ENCODE results near the gene FRRS1L. TPM values are rescaled to one million over a fixed set of nuclear protein-coding genes. Genes with fewer than 3 reads are reported as not detected.
"Not testable (repeated sequence)": the region's sequence is repeated elsewhere in the genome, so short reads cannot be mapped to it uniquely, and the experiment has no call there.

FRRS1L gene
- total RNA-seq, 1 experiment from 2014 or later: not detected

DNA sequence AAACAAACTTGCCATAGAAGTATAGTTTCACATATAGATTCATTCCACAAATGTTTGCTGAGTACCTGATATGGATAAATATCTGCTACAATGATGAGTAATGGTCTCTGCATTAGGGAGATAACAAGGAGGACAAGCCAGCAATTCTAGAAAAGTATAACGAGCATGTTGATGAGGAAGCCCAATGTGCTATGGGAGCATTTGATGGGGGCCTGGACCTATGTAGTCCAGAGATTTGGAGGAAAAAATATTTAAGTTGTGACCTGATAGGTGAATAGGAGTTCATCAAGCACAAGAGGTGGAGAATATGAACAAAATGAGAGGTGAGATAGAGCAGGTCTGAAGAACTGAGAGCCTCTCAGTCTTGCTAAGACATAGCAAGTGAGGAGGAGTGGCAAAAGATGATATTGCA lies 32.9 kb downstream of the FRRS1L start:
- Mint-ChIP-seq H3K27ac (ENCODE audit: unreplicated experiment) (no peak overlapping the region), H3K9me3 (ENCODE audit: low read depth, unreplicated experiment) (no peaks in the 10 kb centered on the region)

DNA sequence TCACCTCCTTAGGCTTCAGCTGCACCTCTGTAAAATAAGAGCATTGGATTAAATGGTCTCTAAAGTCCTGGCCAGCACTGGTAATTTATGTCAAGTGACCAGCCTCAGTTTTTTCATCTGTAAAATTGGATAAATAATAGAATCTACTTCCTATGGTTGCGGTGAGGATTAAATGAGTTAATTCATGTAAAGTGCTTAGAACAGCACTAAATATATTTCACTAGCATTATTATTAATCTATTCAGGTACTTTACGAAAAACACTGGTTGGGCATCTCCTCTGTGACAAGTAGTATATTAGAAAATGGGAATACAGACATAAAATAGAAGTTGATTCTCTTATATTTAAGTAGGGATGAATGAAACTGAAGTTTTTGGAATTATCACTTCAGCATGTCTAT lies 33.5 kb downstream of the FRRS1L start:
- no peaks in the 10 kb centered on the region for H3K9me3 Mint-ChIP-seq (ENCODE audit: low read depth, unreplicated experiment)
- BruUV-seq (replicated peaks): no TSS peak
- no peak overlapping the region for H3K4me3 Mint-ChIP-seq (ENCODE audit: low read depth, unreplicated experiment)
- no peak overlapping the region for H3K27ac Mint-ChIP-seq (ENCODE audit: unreplicated experiment)
- H3K27me3 Mint-ChIP-seq (ENCODE audit: unreplicated experiment): no peaks in the 10 kb centered on the region
- H3K4me1 Mint-ChIP-seq (ENCODE audit: low read depth, unreplicated experiment): no peaks in the 10 kb centered on the region
- no peak for TF ChIP-seq CTCF (IDR thresholded peaks at IDR 0.05; ENCODE audit: unreplicated experiment)
- CTCF ChIA-PET: no interaction called here
- H3K36me3 Mint-ChIP-seq (ENCODE audit: insufficient read depth, unreplicated experiment): no peaks in the 10 kb centered on the region
- intact Hi-C loops (cut with micrococcal nuclease; ENCODE audit: unreplicated experiment): no loop called here
- no peak for DNase-seq

More for the DNA sequence above, 32.9 kb downstream of the FRRS1L start:
- no peak overlapping the region for H3K4me3 Mint-ChIP-seq (ENCODE audit: low read depth, unreplicated experiment)
- DNase-seq: no peak
- CTCF ChIA-PET: no interaction called here
- intact Hi-C loops (cut with micrococcal nuclease; ENCODE audit: unreplicated experiment): no loop called here
- BruUV-seq (replicated peaks): no TSS peak
- no peaks in the 10 kb centered on the region for H3K36me3 Mint-ChIP-seq (ENCODE audit: insufficient read depth, unreplicated experiment)
- no peaks in the 10 kb centered on the region for H3K27me3 Mint-ChIP-seq (ENCODE audit: unreplicated experiment)
- TF ChIP-seq CTCF (IDR thresholded peaks at IDR 0.05; ENCODE audit: unreplicated experiment): no peak
- H3K4me1 Mint-ChIP-seq (ENCODE audit: low read depth, unreplicated experiment): no peaks in the 10 kb centered on the region

GRCh38 chr9:109132567-109133021 lies 34.5 kb downstream of the FRRS1L start:
- no peak for DNase-seq
- H3K4me1 Mint-ChIP-seq (ENCODE audit: low read depth, unreplicated experiment): no peaks in the 10 kb centered on the region
- CTCF ChIA-PET: no interaction called here
- H3K36me3 Mint-ChIP-seq (ENCODE audit: insufficient read depth, unreplicated experiment): no peaks in the 10 kb centered on the region
- no TSS peak for BruUV-seq (replicated peaks)
- H3K27me3 Mint-ChIP-seq (ENCODE audit: unreplicated experiment): no peaks in the 10 kb centered on the region
- H3K27ac Mint-ChIP-seq (ENCODE audit: unreplicated experiment): no peak overlapping the region
- H3K4me3 Mint-ChIP-seq (ENCODE audit: low read depth, unreplicated experiment): no peak overlapping the region
- intact Hi-C loops (cut with micrococcal nuclease; ENCODE audit: unreplicated experiment): no loop called here
- H3K9me3 Mint-ChIP-seq (ENCODE audit: low read depth, unreplicated experiment): no peaks in the 10 kb centered on the region
- no peak for TF ChIP-seq CTCF (IDR thresholded peaks at IDR 0.05; ENCODE audit: unreplicated experiment)

GRCh38 chr9:109129470-109130197 lies 37.4 kb downstream of the FRRS1L start:
- Mint-ChIP-seq H3K9me3 (ENCODE audit: low read depth, unreplicated experiment) (no peaks in the 10 kb centered on the region), H3K4me3 (ENCODE audit: low read depth, unreplicated experiment) (no peak overlapping the region), H3K36me3 (ENCODE audit: insufficient read depth, unreplicated experiment) (no peaks in the 10 kb centered on the region), H3K27me3 (ENCODE audit: unreplicated experiment) (no peaks in the 10 kb centered on the region), H3K4me1 (ENCODE audit: low read depth, unreplicated experiment) (no peaks in the 10 kb centered on the region), H3K27ac (ENCODE audit: unreplicated experiment) (no peak overlapping the region)
- no peak for DNase-seq
- CTCF ChIA-PET: interaction anchor here (0.6 kb wide), 1 partner anchor 161 kb away, joined by 7 read pairs; no protein-coding TSS in a partner anchor
- no TSS peak for BruUV-seq (replicated peaks)
- intact Hi-C loops (cut with micrococcal nuclease; ENCODE audit: unreplicated experiment): no loop called here
- no peak for TF ChIP-seq CTCF (IDR thresholded peaks at IDR 0.05; ENCODE audit: unreplicated experiment)

GRCh38 chr9:109126671-109127070 lies 40.4 kb downstream of the FRRS1L start:
- H3K4me1 Mint-ChIP-seq (ENCODE audit: low read depth, unreplicated experiment); H3K36me3 Mint-ChIP-seq (ENCODE audit: insufficient read depth, unreplicated experiment); H3K4me3 Mint-ChIP-seq (ENCODE audit: low read depth, unreplicated experiment); H3K27ac Mint-ChIP-seq (ENCODE audit: unreplicated experiment); intact Hi-C loops (cut with micrococcal nuclease; ENCODE audit: unreplicated experiment); CTCF ChIA-PET; H3K27me3 Mint-ChIP-seq (ENCODE audit: unreplicated experiment); H3K9me3 Mint-ChIP-seq (ENCODE audit: low read depth, unreplicated experiment); BruUV-seq (replicated peaks); DNase-seq: not testable (repeated sequence)
